CD4-positive, alpha-beta T cell treated with Interleukin-21 for 1 hour (primary cell): ENCODE measurements around the gene CNBP.
A peak's percentile ranks its signal among the peaks of the same experiment; 100 is the strongest.
"Not testable (repeated sequence)": the region's sequence is repeated elsewhere in the genome, so short reads cannot be mapped to it uniquely, and the experiment has no call there.

Source experiments
- DNase-seq: peaks from one replicate; pipeline ENCODE4 v3.0.0-alpha.2; 2020

CNBP gene

GRCh38 chr3:129183569-129184395, at the start of gene CNBP:
TSS of gene CNBP (minus strand) at chr3:129183896. CDS start at chr3:129171757, 12,139 bp downstream.
- peak; percentile 92 for DNase-seq

DNA sequence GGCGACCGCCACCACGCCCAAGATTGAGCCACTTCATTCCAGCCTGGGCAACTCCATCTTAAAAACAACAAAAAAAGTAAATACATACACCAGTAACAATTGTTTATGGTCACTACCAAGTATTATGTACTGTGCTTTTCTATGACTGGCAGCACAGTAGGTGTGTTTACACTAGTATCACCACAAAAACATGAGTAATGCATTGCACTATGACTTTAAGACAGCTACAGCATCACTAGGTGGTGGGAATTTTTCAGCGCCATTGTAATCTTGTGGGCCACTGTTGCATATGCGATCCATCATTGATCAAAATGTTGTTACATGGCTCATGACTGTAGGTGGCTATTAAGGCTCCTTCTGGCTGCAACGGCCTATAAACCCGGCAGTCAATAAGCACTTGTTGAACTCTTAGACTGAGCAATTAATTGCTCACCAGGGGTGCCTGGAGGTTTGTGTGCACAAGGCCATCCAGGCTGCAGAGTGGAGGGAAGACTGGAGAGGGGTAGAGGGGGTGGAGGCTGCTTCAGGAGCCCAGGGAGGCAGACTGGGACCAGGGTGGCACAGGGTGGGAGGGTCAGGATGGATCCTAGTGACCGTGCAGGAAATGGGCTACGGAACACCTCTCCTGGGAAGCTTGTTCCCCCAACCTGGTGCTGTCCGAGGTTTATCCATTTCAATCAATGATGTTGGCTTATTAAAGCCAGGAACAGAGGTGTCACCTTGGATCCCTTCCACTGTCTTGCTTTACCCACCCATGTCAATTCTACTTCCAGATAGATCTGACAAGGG, 47.8 kb upstream of the CNBP start:
- DNase-seq, result no peak

DNA sequence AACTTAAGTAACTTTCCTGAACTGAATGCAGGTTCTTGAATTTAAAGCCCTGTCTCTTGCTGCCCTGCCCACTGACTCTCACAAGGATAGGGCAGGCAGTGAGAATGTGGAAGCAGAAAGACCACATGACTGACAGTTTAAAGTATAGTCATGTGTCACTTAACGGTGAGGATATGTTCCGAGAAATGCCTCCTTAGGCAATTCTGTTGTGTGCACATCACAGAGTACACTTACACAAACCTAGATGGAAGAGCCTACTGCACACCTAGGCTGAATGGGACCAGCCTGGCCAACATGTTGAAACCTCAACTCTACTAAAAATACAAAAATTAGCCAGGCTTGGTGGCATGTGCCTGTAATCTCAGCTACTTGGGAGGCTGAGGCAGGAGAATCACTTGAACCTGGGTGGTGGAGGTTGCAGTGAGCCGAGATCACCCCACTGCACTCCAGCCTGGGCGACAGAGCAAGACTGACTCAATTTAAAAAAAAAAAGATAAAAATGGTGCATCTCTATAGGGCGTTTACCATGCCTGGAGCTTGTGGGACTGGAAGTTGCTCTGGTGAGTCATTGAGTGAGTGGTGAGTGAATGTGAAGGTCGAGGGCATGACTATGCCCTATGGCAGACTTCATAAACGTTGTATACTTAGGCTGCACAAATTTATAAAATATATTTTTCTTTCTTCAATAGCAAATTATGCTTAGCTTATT, 46.8 kb upstream of the CNBP start:
- DNase-seq, result peak; percentile 17

DNA sequence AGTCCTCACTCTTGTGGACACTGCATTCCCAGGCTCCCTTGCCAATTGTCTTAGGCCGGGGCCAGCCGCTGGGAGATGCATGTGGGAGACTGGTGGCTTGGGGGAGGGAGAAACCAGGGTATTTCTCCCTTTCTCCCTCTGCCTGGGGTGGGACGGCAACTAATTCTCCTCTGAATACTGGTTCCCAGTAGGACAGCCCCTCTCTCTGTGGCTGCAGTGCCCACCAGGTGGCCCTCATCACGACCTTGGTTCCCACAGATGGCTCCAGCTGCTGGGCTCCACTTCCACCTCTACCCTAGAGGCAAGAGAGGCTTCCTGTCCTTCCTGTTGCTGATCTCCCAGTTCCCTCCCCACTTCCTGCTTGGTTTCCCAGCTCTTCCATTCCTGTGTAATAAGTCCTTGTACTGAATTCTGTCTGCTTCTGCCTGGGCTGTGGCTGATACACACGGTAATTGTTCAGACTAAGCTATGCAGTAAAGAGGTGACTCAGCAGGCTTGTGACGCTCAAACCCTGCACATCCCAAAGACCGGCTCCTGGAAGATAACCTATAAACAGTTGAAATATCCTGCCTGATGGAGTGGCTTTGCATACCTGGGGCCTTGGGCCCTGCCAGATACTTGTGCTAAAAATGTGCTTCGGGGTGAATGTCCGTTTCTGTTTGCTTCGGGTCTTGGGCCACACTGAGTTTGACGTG, 45.3 kb upstream of the CNBP start:
- no peak for DNase-seq

DNA sequence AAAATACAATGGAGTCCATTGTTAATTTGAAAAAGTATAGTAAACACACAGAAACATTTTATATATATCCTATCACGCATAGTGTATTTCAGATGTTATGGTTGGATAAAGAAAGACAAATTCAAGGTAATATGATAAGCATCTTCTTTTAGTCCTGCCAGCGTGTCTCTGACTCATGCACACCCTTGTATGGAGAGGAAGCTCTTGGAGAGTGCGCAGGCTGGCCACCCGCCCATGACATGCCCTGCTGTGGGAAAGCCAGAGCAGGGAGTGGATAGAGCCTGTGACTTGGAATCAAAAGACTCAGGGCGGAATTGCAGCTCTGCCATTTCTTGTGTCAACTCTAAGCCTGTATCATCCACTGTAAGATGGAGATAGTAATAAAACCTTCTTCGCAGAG, 42.7 kb upstream of the CNBP start:
- no peak for DNase-seq

DNA sequence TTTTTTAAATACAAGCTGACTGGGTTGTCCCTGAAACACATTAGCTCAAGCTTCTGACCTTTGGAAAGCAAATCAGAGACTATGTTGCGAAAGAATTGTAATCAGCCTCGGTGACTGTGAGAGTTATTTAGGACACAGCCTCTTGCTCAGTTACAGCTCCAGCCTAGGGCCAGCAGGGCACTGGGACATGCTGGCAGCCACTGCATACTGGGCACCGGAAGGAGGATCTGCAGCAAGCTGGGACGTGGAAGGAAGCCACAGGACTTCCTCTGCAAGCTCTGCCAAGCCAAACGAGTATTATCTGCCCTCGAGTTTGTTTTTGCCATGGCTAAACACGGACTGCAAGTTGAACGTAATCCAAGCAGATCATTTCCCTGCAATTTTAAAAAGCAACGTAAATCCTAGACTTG, 41.3 kb upstream of the CNBP start:
- DNase-seq, result peak; percentile 10

DNA sequence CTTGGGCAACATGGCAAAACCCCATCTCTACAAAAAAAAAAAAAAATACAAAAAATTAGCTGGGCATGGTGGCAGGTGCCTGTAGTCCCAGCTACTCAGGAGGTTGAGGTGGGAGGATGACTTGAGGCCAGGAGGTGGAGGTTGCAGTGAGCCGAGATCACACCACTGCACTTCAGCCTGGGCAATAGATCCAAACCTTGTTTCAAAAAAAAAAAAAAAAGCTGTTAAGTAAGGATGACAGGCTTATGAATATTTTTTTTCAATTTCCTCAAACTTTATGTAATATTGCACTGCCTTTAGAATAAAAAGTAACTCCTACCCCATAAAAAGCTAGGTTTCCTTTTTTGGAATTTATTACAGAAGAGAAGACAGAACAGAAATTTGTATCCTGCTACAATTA, 40.7 kb upstream of the CNBP start:
- not testable (repeated sequence) for DNase-seq

- DNase-seq, result no peak
These were observed 35.0 kb upstream of the CNBP start for GRCh38 chr3:129218742-129219141.

DNA sequence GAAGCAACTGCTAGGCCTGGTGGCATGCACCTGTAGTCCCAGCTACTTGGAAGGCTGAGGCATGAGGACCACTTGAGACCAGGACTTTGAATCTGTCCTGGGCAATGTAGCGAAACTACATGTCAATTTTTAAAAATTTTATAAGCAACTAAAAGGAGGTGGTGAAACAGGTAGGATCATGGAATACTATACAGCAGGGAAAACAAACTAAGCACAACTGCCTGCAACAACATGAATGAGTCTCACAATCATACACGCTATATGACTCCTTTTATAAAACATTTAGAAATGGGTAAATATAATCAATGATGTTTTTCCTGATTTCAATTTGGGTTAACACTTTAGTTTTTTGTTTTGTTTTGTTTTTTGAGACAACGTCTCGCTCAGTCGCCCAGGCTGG, 29.5 kb upstream of the CNBP start:
- no peak for DNase-seq

GRCh38 chr3:129211772-129212171, 28.1 kb upstream of the CNBP start:
- DNase-seq, result no peak

GRCh38 chr3:129211345-129211744, 27.6 kb upstream of the CNBP start:
- DNase-seq, result no peak

DNA sequence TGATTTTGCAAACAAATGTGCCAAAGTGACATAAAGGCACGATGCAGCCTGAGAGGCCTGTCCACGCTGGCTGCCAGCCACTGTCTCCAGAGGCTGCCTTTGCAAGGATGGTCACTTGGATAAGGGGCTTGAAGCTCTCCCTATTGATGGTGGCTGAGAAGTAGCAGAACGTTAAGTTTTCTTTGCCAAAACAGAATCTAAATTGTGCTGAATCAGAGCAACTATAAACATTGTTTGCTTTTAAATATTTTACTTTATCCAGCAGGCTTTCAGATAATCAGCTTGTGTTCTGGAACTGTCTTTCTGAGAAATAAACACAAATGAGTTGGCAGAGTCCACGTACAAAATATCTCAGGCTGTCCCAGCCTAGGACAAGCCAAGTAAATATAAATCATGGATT, 23.8 kb upstream of the CNBP start:
- DNase-seq, result no peak

GRCh38 chr3:129205109-129205832, 21.6 kb upstream of the CNBP start:
- no peak for DNase-seq

DNA sequence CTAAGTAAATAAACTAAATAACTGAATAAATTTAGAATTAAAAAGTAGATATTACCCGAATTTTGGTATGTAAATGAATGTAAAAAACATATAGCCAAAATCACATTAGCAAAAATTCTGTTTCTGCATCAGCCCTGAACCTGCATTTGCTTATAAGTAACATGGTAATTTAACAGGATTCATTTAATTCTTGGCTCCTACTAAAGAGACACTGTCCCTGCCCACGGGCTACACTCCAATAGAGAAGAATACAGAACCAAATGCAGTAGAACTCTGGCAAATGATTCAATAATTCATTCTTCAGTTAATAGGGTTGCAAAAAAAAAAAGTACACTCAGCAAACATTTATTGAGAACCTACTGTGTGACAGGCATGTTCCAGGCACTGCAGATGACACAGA, 20.8 kb upstream of the CNBP start:
- DNase-seq, result no peak

DNA sequence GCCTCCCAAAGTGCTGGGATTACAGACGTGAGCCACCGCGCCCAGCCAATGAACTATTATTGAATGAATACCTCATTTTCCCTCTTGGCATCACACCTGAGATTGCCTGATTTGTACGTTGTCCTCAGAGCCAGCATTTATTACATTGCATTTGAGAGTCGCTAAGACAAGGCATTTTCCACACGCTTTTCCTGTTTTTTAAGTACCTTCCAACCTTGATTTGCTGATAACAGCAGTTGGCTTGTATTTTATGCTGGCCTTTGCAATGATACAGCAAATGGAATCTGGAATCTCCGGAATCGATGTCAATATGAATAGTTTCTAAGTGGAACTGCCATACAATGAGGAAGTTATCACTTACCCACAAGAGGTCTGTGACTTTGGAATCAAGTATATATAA, 15.7 kb upstream of the CNBP start:
- no peak for DNase-seq

GRCh38 chr3:129197321-129197720, 13.6 kb upstream of the CNBP start:
- no peak for DNase-seq

DNA sequence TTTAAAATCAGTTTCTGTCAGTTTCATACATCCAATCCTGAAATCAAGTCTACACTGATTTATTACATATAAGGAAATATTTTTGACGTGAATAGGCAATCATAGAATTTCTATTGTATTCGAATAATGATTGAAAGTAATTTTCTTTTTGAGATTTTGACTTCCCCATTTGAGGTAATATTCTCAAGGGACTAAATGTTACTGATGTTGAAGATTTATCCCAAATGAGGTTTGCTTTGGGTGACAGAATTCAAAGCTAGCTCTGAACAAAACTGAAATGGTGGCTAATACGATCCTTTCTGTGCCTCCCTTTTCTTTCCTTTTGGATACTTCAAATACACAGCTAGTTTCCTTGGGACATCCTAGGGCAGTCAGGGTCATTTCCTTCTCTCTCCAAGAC, 12.9 kb upstream of the CNBP start:
- no peak for DNase-seq

DNA sequence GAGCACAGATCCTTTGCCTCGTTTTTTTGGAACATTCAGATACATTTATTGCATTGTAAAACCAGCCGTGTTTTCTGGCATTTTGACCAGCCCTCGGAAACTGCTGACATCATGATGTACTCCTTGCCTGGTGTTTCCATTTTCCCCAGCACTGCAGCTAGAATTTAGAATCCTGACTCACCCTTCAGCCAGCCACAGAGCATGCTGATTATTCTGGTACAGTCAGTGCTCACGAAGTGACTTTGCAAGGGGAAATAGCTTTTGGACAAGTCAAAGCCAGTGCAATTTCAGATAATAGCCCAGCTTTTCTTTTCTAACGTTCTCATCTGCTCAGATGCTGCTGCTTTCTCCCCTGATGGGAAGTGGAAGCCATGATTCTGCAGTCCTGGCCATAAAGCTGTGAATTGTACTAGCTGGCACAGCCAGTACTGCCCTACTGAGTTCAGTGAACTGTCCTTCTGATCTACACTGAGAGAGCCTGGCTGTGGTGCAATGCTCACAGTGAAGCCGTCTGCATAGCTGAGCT, 12.1 kb upstream of the CNBP start:
- no peak for DNase-seq

GRCh38 chr3:129189793-129190192, 6.1 kb upstream of the CNBP start:
- not testable (repeated sequence) for DNase-seq

- DNase-seq, result no peak
These were observed 4.2 kb upstream of the CNBP start for GRCh38 chr3:129187857-129188256.

DNA sequence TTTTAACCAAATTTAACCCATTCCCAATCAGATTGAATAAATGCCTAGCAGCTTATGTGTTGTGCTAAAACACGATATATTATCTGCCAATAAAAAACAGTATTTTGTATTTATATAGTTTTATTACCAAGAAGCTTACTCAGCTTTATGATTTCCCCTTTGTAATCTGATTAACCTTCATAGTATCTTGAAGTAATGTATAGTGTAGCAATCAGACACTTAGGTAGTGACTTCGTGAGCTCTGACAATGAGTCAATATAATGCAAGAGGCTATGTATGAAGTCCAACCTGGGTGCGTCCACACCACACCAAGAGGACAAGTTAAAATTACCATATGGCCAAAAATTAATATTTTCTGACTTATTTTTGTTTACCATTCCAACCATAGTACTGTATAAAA, 2.1 kb upstream of the CNBP start:
- DNase-seq, result no peak
